NCI-H1417 (cell line): Measurements from ENCODE around the gene KLF6.

ENCODE experiments used
- DNase-seq, 3 experiments: peaks; one replicate each; lab custom pipeline; 2025; lab: John Stamatoyannopoulos, UW

KLF6 gene

DNA sequence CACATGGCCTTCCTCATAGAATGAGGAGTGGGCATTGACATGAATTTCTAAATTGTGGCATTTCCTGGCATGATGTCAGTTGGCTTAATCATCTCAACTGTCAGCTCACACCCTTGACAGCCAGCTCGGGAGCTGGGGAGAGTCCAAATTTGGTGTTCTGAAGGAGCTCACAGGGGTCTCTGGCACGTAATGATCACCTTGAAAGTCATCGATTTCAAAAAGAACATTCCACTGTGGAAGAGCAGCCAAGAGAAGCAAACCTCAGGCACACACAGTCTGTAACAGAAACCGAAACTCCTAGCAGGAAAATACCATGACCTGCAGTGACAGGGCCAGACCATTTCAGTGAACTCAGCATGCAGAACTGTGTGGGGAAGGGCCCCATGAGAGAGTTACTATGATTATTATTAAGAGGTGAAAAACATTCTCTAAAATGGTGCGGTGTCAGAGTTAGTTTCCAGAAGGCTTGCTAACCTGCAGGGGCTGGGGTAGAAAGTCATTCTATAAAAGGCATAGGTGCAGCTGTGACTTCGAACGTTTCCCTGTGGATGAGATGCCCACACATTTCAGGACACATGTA, 26.4 kb upstream of the KLF6 start:
- no peak for DNase-seq

GRCh38 chr10:3808689-3809199, 23.7 kb upstream of the KLF6 start:
- no peak for DNase-seq

- no peak for DNase-seq
Measured at GRCh38 chr10:3807928-3808496, 23.0 kb upstream of the KLF6 start.

DNA sequence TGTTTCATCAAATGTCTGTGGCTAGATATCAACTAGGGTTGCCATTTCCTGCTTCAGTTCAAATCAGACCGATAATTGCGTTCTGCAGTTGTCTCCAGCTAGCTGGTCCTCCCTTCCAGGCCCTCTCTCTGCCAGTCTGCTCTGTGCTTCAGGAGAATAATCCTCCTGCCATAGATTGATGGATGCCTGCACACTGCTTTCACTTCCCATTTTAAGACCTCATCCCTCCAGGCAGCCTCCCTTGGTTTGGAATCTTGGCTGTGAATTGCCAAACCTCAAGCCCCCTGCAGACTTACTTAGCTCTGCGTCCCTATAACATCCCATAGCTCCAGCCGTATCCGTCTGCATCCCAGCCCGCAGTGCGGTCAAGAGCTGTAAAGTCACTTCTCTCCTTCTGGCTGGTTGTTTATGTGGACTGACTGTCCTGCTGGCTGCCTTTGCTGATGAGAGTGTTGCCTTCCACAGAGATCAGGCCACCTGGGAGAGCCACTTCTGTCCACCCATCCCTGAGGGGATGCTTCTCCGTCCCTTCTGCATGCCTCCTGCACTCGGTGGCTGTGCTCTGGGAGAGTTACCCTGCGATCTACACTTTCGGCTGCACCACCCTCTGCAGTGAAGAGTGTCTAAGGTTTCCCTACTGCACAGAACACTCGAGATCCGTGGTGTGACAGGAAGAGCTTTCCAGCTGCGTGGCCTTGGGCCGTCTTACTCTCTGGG, 22.4 kb upstream of the KLF6 start:
- DNase-seq: no peak

DNA sequence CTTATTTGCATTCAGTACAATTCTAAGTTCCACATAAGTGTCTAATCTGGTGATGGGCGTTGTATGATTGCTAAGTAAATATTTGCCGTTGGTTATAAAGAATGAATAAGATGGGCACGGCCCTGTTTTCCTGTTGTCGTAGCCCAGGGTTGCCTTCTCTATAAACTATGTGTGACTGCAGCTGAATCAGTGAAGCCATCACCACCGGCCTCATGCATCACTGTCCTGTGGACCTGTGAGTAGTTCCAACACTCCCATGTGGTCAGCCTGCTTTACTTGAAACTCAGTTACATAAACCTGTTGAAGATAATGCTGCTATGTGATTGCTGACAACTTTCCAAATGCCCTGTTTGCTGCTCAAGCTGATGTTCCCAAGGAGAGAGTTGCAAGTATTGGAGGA, 21.6 kb upstream of the KLF6 start:
- peak; percentile 21 to 40 (median 22) for DNase-seq

DNA sequence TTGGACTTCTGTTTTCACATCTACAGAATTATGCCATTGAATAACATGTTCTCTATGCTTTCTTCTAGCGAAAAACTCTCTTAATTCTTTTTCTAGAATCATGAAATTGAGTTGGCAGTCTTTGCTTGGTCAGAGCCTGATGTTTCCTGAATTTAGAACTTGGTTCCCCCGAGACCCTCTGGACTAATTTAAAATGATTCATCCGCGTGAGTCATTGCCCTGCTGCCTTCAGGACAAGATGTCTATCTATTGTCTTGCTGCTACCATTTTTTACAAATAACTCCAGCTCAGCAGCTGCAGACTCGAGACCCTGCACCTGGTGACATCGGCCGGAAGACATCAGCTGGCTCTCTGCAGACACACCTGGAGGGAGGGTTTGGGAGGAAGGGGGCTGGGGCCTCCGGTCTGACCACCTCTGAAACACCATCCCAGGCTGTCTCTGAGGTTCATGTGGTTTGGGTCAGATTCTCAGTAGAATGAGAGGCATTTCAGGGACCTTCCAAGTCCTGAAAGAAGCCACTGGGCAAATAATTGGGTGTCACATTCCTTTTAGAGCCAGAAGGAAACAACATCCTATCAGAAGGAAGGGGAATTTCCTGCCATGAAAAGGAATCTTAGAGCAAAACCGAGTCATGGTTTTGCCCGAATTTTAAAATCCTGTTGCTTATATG, 20.9 kb upstream of the KLF6 start:
- peak in 2 of 3 experiments; percentile 36 to 52 for DNase-seq

- peak in 1 of 3 experiments; percentile 1 for DNase-seq
Measured at GRCh38 chr10:3805201-3805790, 20.3 kb upstream of the KLF6 start.

- peak in 2 of 3 experiments; percentile 1 to 16 for DNase-seq
Measured at GRCh38 chr10:3803927-3804741, 19.1 kb upstream of the KLF6 start.

DNA sequence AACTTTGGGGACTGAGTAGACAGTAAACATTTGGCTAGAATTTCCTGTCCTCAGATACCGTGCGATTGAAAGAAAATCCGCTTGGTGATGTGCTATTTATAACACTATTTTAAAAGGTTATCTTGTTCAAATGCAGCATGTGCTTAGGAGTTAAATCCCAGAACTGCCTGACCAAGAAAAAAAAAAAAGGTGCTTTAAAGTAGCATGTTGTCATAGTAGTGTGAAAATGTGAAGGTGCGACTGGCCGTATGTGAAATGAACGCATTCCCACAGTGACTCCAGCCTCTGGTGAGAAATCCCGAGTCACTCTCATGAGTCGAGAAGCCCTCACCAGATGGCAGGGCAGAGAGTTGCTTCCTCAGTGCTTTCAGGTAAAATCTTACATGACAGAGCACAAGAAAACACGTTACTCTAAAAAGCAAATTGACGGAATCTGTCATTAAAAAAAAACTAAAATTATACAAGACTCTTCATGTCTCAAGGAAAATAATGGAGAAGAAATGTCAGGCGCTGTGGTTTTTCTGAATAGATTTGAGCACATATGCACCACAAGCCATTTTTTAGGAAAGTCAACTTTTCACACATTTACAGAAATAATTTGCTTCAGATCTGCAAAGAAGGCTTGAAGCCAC, 18.4 kb upstream of the KLF6 start:
- no peak for DNase-seq

DNA sequence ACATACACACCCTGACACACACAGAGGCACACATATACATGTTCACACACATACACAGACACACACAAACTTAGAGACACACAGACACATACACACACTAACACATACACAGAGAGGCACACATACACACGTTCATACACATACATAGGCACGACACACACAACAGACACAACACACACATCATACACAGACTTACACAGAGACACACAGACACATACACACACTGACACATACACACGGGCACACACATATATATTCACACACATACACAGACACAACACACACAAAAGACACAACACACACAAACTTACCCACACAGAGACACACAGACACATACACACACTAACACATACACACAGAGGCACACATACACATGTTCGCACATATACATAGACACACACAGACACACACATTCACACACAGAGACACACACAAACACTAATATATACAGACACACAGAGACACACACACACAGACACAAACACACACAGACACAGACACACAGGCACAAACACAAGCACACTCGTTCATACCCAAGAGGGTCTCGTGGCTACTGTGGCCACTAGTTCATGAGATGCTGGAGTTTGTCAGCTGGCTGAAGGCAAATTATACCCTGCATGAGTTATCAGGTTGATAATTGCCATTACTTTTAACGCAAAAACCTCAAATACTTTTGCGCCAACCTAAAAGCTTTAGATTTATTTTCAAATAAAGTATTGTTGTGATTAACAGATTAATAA, 17.7 kb upstream of the KLF6 start:
- no peak for DNase-seq

DNA sequence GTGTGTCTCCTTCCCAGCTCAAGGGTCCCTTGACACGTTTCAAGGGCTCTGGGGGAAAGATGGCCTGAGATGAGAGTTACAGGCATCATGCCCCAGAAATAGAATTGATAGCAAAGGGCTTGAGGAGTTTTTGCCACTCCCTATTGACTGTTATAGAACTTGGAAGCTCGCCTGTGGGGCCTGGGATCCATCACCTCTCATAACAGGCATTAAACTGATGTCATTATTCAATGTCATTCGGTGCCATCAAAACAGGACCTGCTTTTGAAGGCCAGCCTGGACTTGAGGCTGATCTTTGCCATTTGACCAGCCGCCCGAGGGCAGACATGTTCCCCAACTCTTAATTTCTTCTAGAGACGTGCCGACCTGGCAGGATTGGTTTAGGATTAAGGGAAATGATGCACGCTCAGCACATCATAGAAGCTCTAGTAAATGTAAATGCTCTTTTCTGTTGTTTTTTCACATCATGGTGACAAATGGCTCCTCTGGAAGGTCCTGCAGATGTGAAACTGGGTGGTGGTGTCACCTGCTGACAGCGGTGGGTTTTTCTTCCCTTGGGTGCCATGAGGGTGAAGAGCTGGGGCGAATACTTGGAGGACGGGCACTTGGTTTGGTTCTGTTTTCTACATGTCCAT, 16.7 kb upstream of the KLF6 start:
- DNase-seq: no peak

- DNase-seq: no peak
Measured at GRCh38 chr10:3800586-3800985, 15.6 kb upstream of the KLF6 start.

GRCh38 chr10:3797750-3798149, 12.7 kb upstream of the KLF6 start:
- DNase-seq: no peak

GRCh38 chr10:3793553-3793952, 8.5 kb upstream of the KLF6 start:
- DNase-seq: no peak

DNA sequence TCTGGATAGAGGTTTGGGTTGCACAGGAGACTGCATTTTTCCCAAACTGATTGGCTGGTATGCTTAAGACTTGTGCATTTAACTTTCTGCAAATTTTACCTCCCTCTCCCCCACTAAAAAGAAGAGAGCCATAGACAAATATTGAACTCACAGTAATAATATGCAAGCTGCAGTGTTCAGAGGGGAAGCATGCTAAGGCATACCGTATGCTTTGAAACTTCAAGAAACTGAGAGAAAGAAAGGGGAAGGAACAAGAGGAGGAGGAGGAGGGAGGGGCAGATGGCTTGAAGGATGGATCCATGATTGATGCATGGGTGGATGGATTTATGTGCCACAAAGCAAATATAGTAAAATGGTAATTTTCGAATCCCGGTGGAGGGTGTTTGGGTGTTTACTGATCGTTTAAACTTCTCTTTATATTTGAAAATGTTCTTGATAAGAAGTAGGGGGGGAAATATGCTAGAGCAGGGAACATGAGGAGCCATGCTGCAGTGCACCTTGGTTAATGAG, 7.8 kb upstream of the KLF6 start:
- no peak for DNase-seq

DNA sequence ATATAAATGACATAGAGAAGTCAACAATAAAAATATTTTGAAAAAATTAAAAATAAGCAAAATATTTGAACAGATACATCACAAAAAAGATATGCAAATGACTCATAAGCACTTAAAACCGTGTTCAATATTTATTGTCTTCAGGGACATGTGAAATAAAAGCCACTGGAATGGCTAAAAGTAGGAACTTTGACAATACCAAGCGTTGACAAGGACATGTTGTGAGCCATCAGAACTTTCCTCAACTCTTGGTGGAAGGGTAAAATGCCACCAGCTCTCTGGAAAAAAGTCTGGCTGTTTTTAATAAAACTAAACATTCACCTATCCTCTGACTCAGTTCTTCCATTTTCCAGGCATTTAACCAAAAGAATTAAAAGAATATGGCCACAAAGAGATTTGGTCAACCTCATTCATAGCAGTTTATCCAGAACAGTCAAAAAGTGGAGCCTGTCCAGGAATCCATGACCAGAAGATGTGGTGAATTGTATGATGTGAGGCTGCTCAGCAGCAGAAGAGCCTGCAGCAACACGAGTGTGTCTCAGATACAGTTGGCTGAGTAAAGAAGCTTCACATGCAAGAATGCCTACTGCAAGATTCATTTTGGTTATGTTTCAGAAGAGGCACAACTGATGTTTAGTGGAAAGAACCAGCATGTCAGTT, 7.1 kb upstream of the KLF6 start:
- DNase-seq: no peak

- DNase-seq: no peak
Measured at GRCh38 chr10:3790858-3791257, 5.8 kb upstream of the KLF6 start.

GRCh38 chr10:3790272-3790671, 5.3 kb upstream of the KLF6 start:
- DNase-seq: no peak

DNA sequence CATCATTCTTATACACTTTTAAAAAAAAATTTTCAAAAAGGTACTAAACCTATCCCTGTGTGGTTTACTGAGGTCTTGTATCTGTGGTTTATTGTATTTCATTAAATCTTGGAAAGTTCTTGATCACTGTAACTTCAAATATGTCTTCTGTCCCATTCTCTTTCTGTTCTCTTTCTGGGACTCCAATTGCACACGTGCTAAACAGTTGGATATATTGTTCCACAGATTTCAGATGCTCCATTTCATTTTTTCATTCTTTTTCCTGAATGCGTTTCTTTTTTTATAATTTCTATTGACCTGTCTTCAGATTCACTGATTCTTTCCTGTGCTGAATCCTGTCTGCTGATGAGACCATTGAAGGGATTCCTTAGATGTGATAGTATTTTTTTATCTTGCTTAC, 4.6 kb upstream of the KLF6 start:
- no peak for DNase-seq
